22Rv1 (cell line): ENCODE data around the gene CDYL.

ENCODE experiments used
- CTCF ChIP-seq: fragments of 450-650 bp; IDR thresholded peaks from 2 replicates; pipeline ENCODE4 v1.5.1; 2017; ENCODE audit warnings: mild to moderate bottlenecking
- ZFX ChIP-seq: fragments of 450-650 bp; IDR thresholded peaks from 2 replicates; pipeline ENCODE4 v1.6.1; 2017; ENCODE audit warnings: antibody characterized with exemption, borderline replicate concordance

GRCh38 chr6:4781967-4782575 is 5.9 kb downstream of the CDYL start:
- no peak for TF ChIP-seq CTCF
- TF ChIP-seq ZFX, result no peak
